Caco-2 (cell line): ENCODE results near the gene ALDH1A3. TPM values are rescaled to one million over a fixed set of nuclear protein-coding genes. Genes with fewer than 3 reads are reported as not detected.

Experiments
- BruUV-seq: library from RNA; stranded (reverse); fragments of 400-500 nt; replicated peaks from 2 replicates; lab custom pipeline; 2021; lab: Mats Ljungman, UMichigan
- CTCF ChIA-PET: fragments of 300-600 bp; sonication (Branson Sonifier 250); formaldehyde crosslinking; loops from one replicate; lab custom pipeline; 2022; ENCODE audit warnings: antibody characterized with exemption; lab: Charles Lee
- POLR2A ChIA-PET: fragments of 300-600 bp; sonication (Branson Sonifier 250); formaldehyde crosslinking; loops from one replicate; lab custom pipeline; 2022; ENCODE audit warnings: antibody characterized with exemption; lab: Charles Lee
- DNase-seq, 2 experiments: peaks; one replicate each; pipeline versions ENCODE4 v3.0.0 to v3.0.0-alpha.2; 2020 to 2022
- H3K27me3 ChIP-seq: replicated peaks from 2 replicates; pipeline ENCODE4 v1.6.0; 2011; ENCODE audit warnings: low read length; ENCODE audit not compliant: control insufficient read depth, insufficient read depth
- H3K36me3 ChIP-seq: 2 replicates; pipeline ENCODE4 v1.5.1; 2011; ENCODE audit warnings: low read length; ENCODE audit not compliant: control insufficient read depth, insufficient read depth
- H3K4me1 ChIP-seq: fragments of 250-450 bp; sonication (Bioruptor Pico); 2 replicates; pipeline ENCODE4 v1.5.1; 2020; ENCODE audit warnings: mild to moderate bottlenecking
- H3K4me3 ChIP-seq: 2 replicates; pipeline ENCODE4 v1.5.1; 2011; ENCODE audit warnings: low read depth, mild to moderate bottlenecking, control low read depth, low read length
- H3K9me3 ChIP-seq: fragments of 250-450 bp; sonication (Bioruptor Pico); 2 replicates; pipeline ENCODE4 v1.5.1; 2020; ENCODE audit warnings: mild to moderate bottlenecking, moderate library complexity
- H3K27ac Mint-ChIP-seq: one replicate; pipeline ENCODE4 v1.8.0; 2022; ENCODE audit warnings: mixed read lengths; ENCODE audit not compliant: unreplicated experiment
- H3K27me3 Mint-ChIP-seq: one replicate; pipeline ENCODE4 v1.8.0; 2022; ENCODE audit warnings: mixed read lengths; ENCODE audit not compliant: insufficient read depth, unreplicated experiment
- H3K36me3 Mint-ChIP-seq: one replicate; pipeline ENCODE4 v1.8.0; 2022; ENCODE audit warnings: mild to moderate bottlenecking, mixed read lengths; ENCODE audit not compliant: insufficient read depth, unreplicated experiment
- H3K4me1 Mint-ChIP-seq: one replicate; pipeline ENCODE4 v1.8.0; 2022; ENCODE audit warnings: low read depth, mixed read lengths; ENCODE audit not compliant: unreplicated experiment
- H3K4me3 Mint-ChIP-seq: one replicate; pipeline ENCODE4 v1.8.0; 2022; ENCODE audit warnings: mild to moderate bottlenecking, moderate library complexity, mixed read lengths; ENCODE audit not compliant: unreplicated experiment
- H3K9me3 Mint-ChIP-seq: one replicate; pipeline ENCODE4 v1.8.0; 2022; ENCODE audit warnings: mixed read lengths; ENCODE audit not compliant: unreplicated experiment
- CTCF ChIP-seq, 2 experiments: fragments of 200-600 bp in 1 of 2; IDR thresholded peaks; 1 replicate in 1 of 2; 2 replicates in 1 of 2; pipeline versions ENCODE4 v1.5.1 to v1.8.0; 2011 to 2022; ENCODE audit warnings: antibody characterized with exemption in 1 of 2, control low read depth in 1 of 2, inconsistent platforms in 1 of 2, low read depth in 1 of 2, low read length in 1 of 2, mild to moderate bottlenecking in 1 of 2, moderate library complexity in 1 of 2; ENCODE audit not compliant: insufficient read depth in 1 of 2, severe bottlenecking in 1 of 2, unreplicated experiment in 1 of 2
- intact Hi-C: fragments of 100-400 bp; cut with micrococcal nuclease; formaldehyde crosslinking; loops from one replicate; pipeline ENCODE4 v1.10.0; 2022; ENCODE audit not compliant: unreplicated experiment
- total RNA-seq: library from RNA; stranded (reverse); gene quantifications from 2 replicates; pipeline ENCODE4 v1.2.3, GENCODE V29; 2022

The ALDH1A3 gene
- total RNA-seq, 1 experiment from 2014 or later: 6.6 TPM

- Mint-ChIP-seq H3K27ac (no peak overlapping the region), H3K36me3 (peaks cover 12% of the 10 kb centered on the region), H3K27me3 (no peaks in the 10 kb centered on the region), H3K4me1 (peaks cover 14% of the 10 kb centered on the region), H3K9me3 (no peaks in the 10 kb centered on the region), H3K4me3 (no peak overlapping the region)
- DNase-seq: no peak
- Histone ChIP-seq H3K4me3 (no peak overlapping the region), H3K27me3 (no peaks in the 10 kb centered on the region), H3K9me3 (no peaks in the 10 kb centered on the region), H3K36me3 (no peaks in the 10 kb centered on the region; the same call in 1 of the 2 replicates), H3K4me1 (peaks cover 10% of the 10 kb centered on the region)
- ChIA-PET CTCF (no interaction called here), POLR2A (no interaction called here)
- TF ChIP-seq CTCF (IDR thresholded peaks at IDR 0.05; ENCODE audit: insufficient read depth in 1 of 2, low read depth in 1 of 2, low read length in 1 of 2, severe bottlenecking in 1 of 2, unreplicated experiment in 1 of 2): no peak
- intact Hi-C loops: no loop called here
- BruUV-seq: no TSS peak
These were observed 44.8 kb downstream of the ALDH1A3 start for GRCh38 chr15:100924436-100924835.

GRCh38 chr15:100925480-100925879, 45.8 kb downstream of the ALDH1A3 start:
- no peak for DNase-seq
- H3K9me3 Mint-ChIP-seq: no peaks in the 10 kb centered on the region
- intact Hi-C loops: no loop called here
- H3K4me3 Mint-ChIP-seq: no peak overlapping the region
- no peaks in the 10 kb centered on the region for H3K27me3 Mint-ChIP-seq
- H3K36me3 ChIP-seq: no peaks in the 10 kb centered on the region; the same call in 1 of the 2 replicates
- H3K4me1 ChIP-seq: peaks cover 14% of the 10 kb centered on the region
- peaks cover 21% of the 10 kb centered on the region for H3K4me1 Mint-ChIP-seq
- H3K27me3 ChIP-seq: no peaks in the 10 kb centered on the region
- H3K36me3 Mint-ChIP-seq: peaks cover 12% of the 10 kb centered on the region
- no peak overlapping the region for H3K27ac Mint-ChIP-seq
- ChIA-PET POLR2A (no interaction called here), CTCF (no interaction called here)
- H3K4me3 ChIP-seq: no peak overlapping the region
- TF ChIP-seq CTCF (IDR thresholded peaks at IDR 0.05; ENCODE audit: insufficient read depth in 1 of 2, low read depth in 1 of 2, low read length in 1 of 2, severe bottlenecking in 1 of 2, unreplicated experiment in 1 of 2): no peak
- no peaks in the 10 kb centered on the region for H3K9me3 ChIP-seq
- BruUV-seq: no TSS peak

- H3K36me3 Mint-ChIP-seq: peaks cover 12% of the 10 kb centered on the region
- no peak for DNase-seq
- POLR2A ChIA-PET: no interaction called here
- H3K36me3 ChIP-seq: no peaks in the 10 kb centered on the region; the same call in none of the 2 replicates
- H3K4me1 ChIP-seq: peaks cover 14% of the 10 kb centered on the region
- CTCF ChIA-PET: no interaction called here
- H3K4me3 Mint-ChIP-seq: no peak overlapping the region
- TF ChIP-seq CTCF (IDR thresholded peaks at IDR 0.05; ENCODE audit: insufficient read depth in 1 of 2, low read depth in 1 of 2, low read length in 1 of 2, severe bottlenecking in 1 of 2, unreplicated experiment in 1 of 2): no peak
- no TSS peak for BruUV-seq
- intact Hi-C loops: no loop called here
- no peaks in the 10 kb centered on the region for H3K9me3 ChIP-seq
- H3K9me3 Mint-ChIP-seq: no peaks in the 10 kb centered on the region
- H3K27ac Mint-ChIP-seq: no peak overlapping the region
- peaks cover 21% of the 10 kb centered on the region for H3K4me1 Mint-ChIP-seq
- H3K27me3 Mint-ChIP-seq: no peaks in the 10 kb centered on the region
- H3K27me3 ChIP-seq: no peaks in the 10 kb centered on the region
- H3K4me3 ChIP-seq: no peak overlapping the region
These were observed 46.6 kb downstream of the ALDH1A3 start for GRCh38 chr15:100926258-100926657.
